Measurements from ENCODE around the gene PRDM16. TPM values are rescaled to one million over a fixed set of nuclear protein-coding genes. Genes with fewer than 3 reads are reported as not detected.

PRDM16 gene
- total and polyA plus RNA-seq, 2 of the 4 experiments (the other 2 are of a cell fraction): 0.02 TPM; not detected in 1

- H2BK120ac ChIP-seq (ENCODE audit: low read depth, low read length): no peak overlapping the region
- POLR2A ChIA-PET (ENCODE audit: unreplicated experiment): no interaction called here
- no peak overlapping the region for H3K9ac ChIP-seq (ENCODE audit: low read depth, low read length)
- ATAC-seq (ENCODE audit: low read depth): no peak
- no peaks in the 10 kb centered on the region for H3K36me3 ChIP-seq (ENCODE audit: control insufficient read depth, insufficient read depth, low read length)
- H4K8ac ChIP-seq (ENCODE audit: low read depth in 2 of 2, low read length in 2 of 2): no peak overlapping the region
- DNase-seq: no peak
- no peak overlapping the region for H3K23ac ChIP-seq (ENCODE audit: low read depth, low read length)
- no peak for TF ChIP-seq RFX5 (IDR thresholded peaks at IDR 0.05; ENCODE audit: low read depth, low read length)
- TF ChIP-seq SMC3 (IDR thresholded peaks at IDR 0.05; ENCODE audit: low read depth, low read length): no peak
- TF ChIP-seq CEBPB (IDR thresholded peaks at IDR 0.05; ENCODE audit: low read depth, low read length): no peak
- TF ChIP-seq RAD21 (IDR thresholded peaks at IDR 0.05; ENCODE audit: low read length): no peak
- TF ChIP-seq RCOR1 (IDR thresholded peaks at IDR 0.05; ENCODE audit: insufficient replicate concordance, low read length): no peak
- TF ChIP-seq NFE2L2 (IDR thresholded peaks at IDR 0.05; ENCODE audit: low read depth, low read length): no peak
- no peak for TF ChIP-seq CTCF (conservative IDR thresholded peaks at IDR 0.05; ENCODE audit: low read depth, low read length)
- TF ChIP-seq POLR2A (IDR thresholded peaks at IDR 0.05; ENCODE audit: low read depth, low read length): no peak
- TF ChIP-seq BHLHE40 (IDR thresholded peaks at IDR 0.05; ENCODE audit: low read depth, low read length): no peak
- no peak for TF ChIP-seq MAFK (IDR thresholded peaks at IDR 0.05; ENCODE audit: low read depth, low read length)
- no peak overlapping the region for H3K4me2 ChIP-seq (ENCODE audit: low read depth, low read length)
- H3K4me1 ChIP-seq (ENCODE audit: control insufficient read depth, insufficient read depth, low read length): no peaks in the 10 kb centered on the region
- no peak overlapping the region for H2AK5ac ChIP-seq (ENCODE audit: low read depth, low read length)
- no peak overlapping the region for H3K14ac ChIP-seq (replicated peaks; ENCODE audit: low read depth, low read length)
- H3K9me3 ChIP-seq (ENCODE audit: control insufficient read depth, insufficient read depth, low read length): no peaks in the 10 kb centered on the region
- H4K91ac ChIP-seq (ENCODE audit: insufficient read depth, low read depth, low read length): no peak overlapping the region
- H3K4ac ChIP-seq (ENCODE audit: low read depth, low read length): no peak overlapping the region
- no peak overlapping the region for H2BK20ac ChIP-seq (ENCODE audit: low read depth, low read length)
- 88% methylated on average over 6 of the region's 42 CpGs; no CpG with 5 or more reads in 1 of the 2 experiments for WGBS, 2 experiments (ENCODE audit: extremely low coverage in 2 of 2, insufficient read length in 1 of 2)
- CTCF ChIA-PET: no interaction called here
- dilution Hi-C loops (cut with HindIII; ENCODE audit: low sequenced_read_pairs, unreplicated experiment) (no loop called here), intact Hi-C loops (cut with micrococcal nuclease) (no loop called here), in situ Hi-C loops (cut with MboI; ENCODE audit: low sequenced_read_pairs) (no loop called here)
- H2AK9ac ChIP-seq (replicated peaks; ENCODE audit: low read depth, low read length, poor library complexity): no peak overlapping the region
- no peaks in the 10 kb centered on the region for H3K9me1 ChIP-seq (ENCODE audit: insufficient read depth, low read length)
- no peaks in the 10 kb centered on the region for H3K79me1 ChIP-seq (ENCODE audit: low read depth in 1 of 2, low read length in 2 of 2)
- H4K20me1 ChIP-seq (ENCODE audit: insufficient read depth, low read length): no peaks in the 10 kb centered on the region
- H4K5ac ChIP-seq (ENCODE audit: low read depth, low read length): no peak overlapping the region
- H3K56ac ChIP-seq (ENCODE audit: extremely low read depth, insufficient read depth, low read length): no peak overlapping the region
- H3K4me3 ChIP-seq (ENCODE audit: insufficient read depth, low read depth, low read length): no peak overlapping the region
- no TSS peak for BruUV-seq (replicated peaks)
- H3K27ac ChIP-seq (ENCODE audit: insufficient read depth, low read length): no peak overlapping the region
- no peak overlapping the region for H3K18ac ChIP-seq (ENCODE audit: low read depth, low read length)
- no peak overlapping the region for H2BK15ac ChIP-seq (ENCODE audit: low read depth, low read length)
- no peak overlapping the region for H2BK5ac ChIP-seq (ENCODE audit: low read depth, low read length, poor library complexity, severe bottlenecking)
- peaks cover 8% of the 10 kb centered on the region for H3K27me3 ChIP-seq (ENCODE audit: control insufficient read depth, insufficient read depth, low read length)
- no peak overlapping the region for H2AFZ ChIP-seq (replicated peaks; ENCODE audit: low read length, poor library complexity)
Observed at GRCh38 chr1:3082571-3083516, 13.8 kb downstream of the PRDM16 start.
